HG03521 (cell line): Measurements from ENCODE around the gene PNPLA1.

ENCODE experiments used
- ATAC-seq: cut with Tn5 transposase; IDR thresholded peaks from one replicate; pipeline ENCODE4 v1.9.1; 2021; ENCODE audit warnings: mild to moderate bottlenecking, moderate library complexity; ENCODE audit not compliant: unreplicated experiment

Gene PNPLA1

GRCh38 chr6:36312854-36313648 lies 43.2 kb downstream of the PNPLA1 start:
- ATAC-seq = peak; percentile 48

- no peak for ATAC-seq
These were observed 43.7 kb downstream of the PNPLA1 start for GRCh38 chr6:36313649-36313936.

- no peak for ATAC-seq
These were observed 44.6 kb downstream of the PNPLA1 start for GRCh38 chr6:36314221-36315014.

GRCh38 chr6:36315921-36316320 lies 46.1 kb downstream of the PNPLA1 start:
- ATAC-seq = no peak

GRCh38 chr6:36317623-36318022 lies 47.8 kb downstream of the PNPLA1 start:
- ATAC-seq = no peak

GRCh38 chr6:36318690-36319435 lies 49.0 kb downstream of the PNPLA1 start:
- ATAC-seq = no peak

- ATAC-seq = no peak
These were observed 49.5 kb downstream of the PNPLA1 start for GRCh38 chr6:36319436-36319762.

GRCh38 chr6:36319821-36320220 lies 50.0 kb downstream of the PNPLA1 start:
- no peak for ATAC-seq

GRCh38 chr6:36320475-36320874 lies 50.6 kb downstream of the PNPLA1 start:
- ATAC-seq = no peak

- no peak for ATAC-seq
These were observed 52.7 kb downstream of the PNPLA1 start for GRCh38 chr6:36322591-36322990.

- ATAC-seq = no peak
These were observed 53.2 kb downstream of the PNPLA1 start for GRCh38 chr6:36323062-36323461.

- no peak for ATAC-seq
These were observed 54.3 kb downstream of the PNPLA1 start for GRCh38 chr6:36324191-36324590.

- no peak for ATAC-seq
These were observed 54.9 kb downstream of the PNPLA1 start for GRCh38 chr6:36324715-36325114.

GRCh38 chr6:36326356-36326995 lies 56.6 kb downstream of the PNPLA1 start:
- no peak for ATAC-seq

- no peak for ATAC-seq
These were observed 57.5 kb downstream of the PNPLA1 start for GRCh38 chr6:36327226-36327918.

- no peak for ATAC-seq
These were observed 58.0 kb downstream of the PNPLA1 start for GRCh38 chr6:36327919-36328236.

- ATAC-seq = no peak
These were observed 58.7 kb downstream of the PNPLA1 start for GRCh38 chr6:36328600-36328999.

- ATAC-seq = no peak
These were observed 60.0 kb downstream of the PNPLA1 start for GRCh38 chr6:36329798-36330291.

- ATAC-seq = no peak
These were observed 60.5 kb downstream of the PNPLA1 start for GRCh38 chr6:36330366-36330765.

GRCh38 chr6:36331381-36331780 lies 61.5 kb downstream of the PNPLA1 start:
- ATAC-seq = no peak
